AG09319 (cell line): ENCODE data around the gene SCIN.

ENCODE experiments used
- DNase-seq: peaks from one replicate; pipeline ENCODE4 v3.0.0-alpha.2; 2010; ENCODE audit warnings: low read depth; ENCODE audit errors: extremely low read depth
- TF ChIP-seq, protein P1 (sequence below): IDR thresholded peaks from 2 replicates; pipeline ENCODE4 v1.5.1; 2011; ENCODE audit warnings: low read depth, mild to moderate bottlenecking, inconsistent platforms, low read length, moderate library complexity

The SCIN gene

DNA sequence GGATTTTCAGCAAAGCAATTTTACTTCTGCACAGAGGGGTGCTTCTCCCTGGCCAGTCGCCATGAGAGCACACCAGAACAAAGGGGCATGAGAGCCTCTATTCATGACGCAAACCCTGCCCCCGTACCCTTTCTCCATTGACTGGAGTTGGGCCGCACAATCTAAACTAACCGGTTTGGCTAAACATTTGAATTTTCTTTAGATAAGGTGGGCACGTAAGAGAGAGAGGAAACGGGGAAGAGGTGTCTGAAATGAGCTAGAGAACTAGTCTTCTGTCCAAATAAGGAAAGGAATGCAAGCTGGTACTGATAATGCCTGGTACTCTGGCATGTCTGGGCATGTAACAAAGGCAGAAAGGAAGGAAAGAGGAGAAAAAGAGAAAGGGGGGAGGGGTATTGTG is 13.2 kb upstream of the SCIN start:
- TF ChIP-seq, protein P1, sequence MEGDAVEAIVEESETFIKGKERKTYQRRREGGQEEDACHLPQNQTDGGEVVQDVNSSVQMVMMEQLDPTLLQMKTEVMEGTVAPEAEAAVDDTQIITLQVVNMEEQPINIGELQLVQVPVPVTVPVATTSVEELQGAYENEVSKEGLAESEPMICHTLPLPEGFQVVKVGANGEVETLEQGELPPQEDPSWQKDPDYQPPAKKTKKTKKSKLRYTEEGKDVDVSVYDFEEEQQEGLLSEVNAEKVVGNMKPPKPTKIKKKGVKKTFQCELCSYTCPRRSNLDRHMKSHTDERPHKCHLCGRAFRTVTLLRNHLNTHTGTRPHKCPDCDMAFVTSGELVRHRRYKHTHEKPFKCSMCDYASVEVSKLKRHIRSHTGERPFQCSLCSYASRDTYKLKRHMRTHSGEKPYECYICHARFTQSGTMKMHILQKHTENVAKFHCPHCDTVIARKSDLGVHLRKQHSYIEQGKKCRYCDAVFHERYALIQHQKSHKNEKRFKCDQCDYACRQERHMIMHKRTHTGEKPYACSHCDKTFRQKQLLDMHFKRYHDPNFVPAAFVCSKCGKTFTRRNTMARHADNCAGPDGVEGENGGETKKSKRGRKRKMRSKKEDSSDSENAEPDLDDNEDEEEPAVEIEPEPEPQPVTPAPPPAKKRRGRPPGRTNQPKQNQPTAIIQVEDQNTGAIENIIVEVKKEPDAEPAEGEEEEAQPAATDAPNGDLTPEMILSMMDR, result no peak
- no peak for DNase-seq

GRCh38 chr7:12564996-12565764 is 5.3 kb upstream of the SCIN start:
- TF ChIP-seq, protein P1, result no peak
- DNase-seq, result no peak

DNA sequence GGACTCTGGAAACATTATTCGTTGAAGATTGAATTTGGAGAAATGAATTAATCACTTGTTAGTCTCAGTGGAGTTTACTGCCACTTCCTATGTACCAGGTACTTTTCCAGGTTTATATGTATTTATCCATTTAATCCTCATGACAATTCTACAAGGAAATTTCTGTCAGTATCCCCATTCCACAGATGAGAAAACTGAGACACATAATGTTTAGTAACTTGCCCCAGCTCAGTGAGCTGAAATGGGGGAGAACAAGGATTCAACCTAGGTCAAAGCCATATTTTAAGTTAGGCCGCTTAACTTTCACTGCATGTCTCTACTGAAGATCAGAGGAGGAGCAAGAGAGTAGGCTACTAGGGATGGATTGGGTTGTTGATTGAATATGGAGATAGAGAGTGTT is 4.6 kb upstream of the SCIN start:
- no peak for DNase-seq
- TF ChIP-seq, protein P1, result no peak

GRCh38 chr7:12567015-12567414 is 3.5 kb upstream of the SCIN start:
- TF ChIP-seq, protein P1, result no peak
- DNase-seq, result no peak

DNA sequence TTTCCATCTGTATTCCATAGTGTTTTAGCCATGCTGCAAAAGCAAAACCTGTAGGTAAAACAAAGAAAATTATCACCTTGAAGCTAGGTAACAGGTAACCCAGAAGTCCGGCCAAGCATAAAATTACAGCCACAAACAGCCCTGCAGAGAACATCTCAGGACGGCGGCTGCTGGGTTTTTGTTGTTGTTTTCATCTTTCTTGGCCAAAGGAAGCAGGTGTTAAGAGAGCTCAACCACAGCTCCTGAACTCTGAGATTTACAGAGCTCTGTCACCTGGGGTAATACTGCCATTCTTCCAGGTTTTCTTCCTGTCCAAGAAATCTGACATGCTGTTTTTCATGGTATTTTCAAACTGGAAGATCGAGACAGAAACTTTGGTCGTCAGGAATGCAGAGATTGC is 847 bp upstream of the SCIN start:
- TF ChIP-seq, protein P1, result no peak
- DNase-seq, result no peak

- DNase-seq, result no peak
- TF ChIP-seq, protein P1, result no peak
These were observed 369 bp upstream of the SCIN start for GRCh38 chr7:12570168-12570533.

GRCh38 chr7:12571691-12572090 is 1.2 kb downstream of the SCIN start:
- no peak for DNase-seq
- TF ChIP-seq, protein P1, result no peak
